GM12873 (cell line): Measurements from ENCODE around the gene PKD2.

Experiments
- TF ChIP-seq, protein P1 (sequence below): IDR thresholded peaks from 2 replicates; pipeline ENCODE4 v1.5.1; 2012; ENCODE audit warnings: low read depth, mild to moderate bottlenecking, moderate library complexity, low read length, control low read depth; ENCODE audit not compliant: insufficient read depth; ENCODE audit errors: missing control alignments

The PKD2 gene

DNA sequence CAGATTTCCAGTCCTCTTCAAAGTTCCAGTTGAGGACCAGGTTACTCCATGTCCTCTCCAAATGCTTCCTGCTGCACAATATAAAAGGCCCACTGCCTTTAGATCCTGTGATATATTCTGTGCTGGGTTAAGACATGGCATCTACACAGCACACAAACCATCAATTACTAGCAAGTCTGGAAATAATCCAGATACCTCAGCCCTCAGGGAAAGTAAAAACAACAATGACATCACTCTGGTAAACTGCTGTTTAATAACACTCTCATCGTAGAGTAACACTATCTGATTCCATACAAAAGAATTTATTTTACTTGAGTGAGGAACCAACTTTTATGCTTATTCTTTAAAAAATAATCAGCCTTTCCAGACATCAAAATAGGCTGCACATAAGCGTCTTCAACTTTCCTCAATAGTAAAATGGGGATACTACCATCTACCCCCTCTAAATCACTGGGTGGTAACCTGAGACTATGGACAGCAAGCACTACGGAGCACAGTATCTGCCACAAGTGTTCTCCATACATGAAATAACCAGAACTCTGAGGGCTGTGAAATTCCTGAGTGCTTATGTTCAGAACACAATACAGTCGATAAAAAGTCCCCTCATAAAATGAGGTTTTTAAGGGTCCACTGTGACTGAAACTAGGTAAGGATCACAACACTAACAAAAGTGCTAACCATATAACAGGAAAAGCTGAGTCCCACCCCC, 97.6 kb downstream of the PKD2 start:
- TF ChIP-seq, protein P1, sequence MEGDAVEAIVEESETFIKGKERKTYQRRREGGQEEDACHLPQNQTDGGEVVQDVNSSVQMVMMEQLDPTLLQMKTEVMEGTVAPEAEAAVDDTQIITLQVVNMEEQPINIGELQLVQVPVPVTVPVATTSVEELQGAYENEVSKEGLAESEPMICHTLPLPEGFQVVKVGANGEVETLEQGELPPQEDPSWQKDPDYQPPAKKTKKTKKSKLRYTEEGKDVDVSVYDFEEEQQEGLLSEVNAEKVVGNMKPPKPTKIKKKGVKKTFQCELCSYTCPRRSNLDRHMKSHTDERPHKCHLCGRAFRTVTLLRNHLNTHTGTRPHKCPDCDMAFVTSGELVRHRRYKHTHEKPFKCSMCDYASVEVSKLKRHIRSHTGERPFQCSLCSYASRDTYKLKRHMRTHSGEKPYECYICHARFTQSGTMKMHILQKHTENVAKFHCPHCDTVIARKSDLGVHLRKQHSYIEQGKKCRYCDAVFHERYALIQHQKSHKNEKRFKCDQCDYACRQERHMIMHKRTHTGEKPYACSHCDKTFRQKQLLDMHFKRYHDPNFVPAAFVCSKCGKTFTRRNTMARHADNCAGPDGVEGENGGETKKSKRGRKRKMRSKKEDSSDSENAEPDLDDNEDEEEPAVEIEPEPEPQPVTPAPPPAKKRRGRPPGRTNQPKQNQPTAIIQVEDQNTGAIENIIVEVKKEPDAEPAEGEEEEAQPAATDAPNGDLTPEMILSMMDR = no peak

DNA sequence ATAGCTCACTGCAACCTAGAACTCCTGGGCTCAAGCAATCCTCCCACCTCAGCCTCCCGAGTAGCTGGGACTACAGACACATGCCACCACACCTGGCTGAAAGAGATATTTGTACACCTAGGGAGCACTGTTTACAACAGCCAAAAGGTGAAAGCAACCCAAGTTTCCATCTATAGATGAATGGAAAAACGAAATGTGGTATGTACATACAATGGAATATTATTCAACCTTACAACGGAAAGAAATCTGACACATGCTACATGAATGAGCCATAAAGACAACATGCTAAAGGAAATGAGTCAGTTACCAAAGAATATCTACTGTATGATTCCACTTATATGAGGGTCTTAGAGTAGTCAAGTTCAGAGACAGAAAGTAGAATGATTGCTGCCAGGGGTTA, 98.8 kb downstream of the PKD2 start:
- TF ChIP-seq, protein P1 = no peak

DNA sequence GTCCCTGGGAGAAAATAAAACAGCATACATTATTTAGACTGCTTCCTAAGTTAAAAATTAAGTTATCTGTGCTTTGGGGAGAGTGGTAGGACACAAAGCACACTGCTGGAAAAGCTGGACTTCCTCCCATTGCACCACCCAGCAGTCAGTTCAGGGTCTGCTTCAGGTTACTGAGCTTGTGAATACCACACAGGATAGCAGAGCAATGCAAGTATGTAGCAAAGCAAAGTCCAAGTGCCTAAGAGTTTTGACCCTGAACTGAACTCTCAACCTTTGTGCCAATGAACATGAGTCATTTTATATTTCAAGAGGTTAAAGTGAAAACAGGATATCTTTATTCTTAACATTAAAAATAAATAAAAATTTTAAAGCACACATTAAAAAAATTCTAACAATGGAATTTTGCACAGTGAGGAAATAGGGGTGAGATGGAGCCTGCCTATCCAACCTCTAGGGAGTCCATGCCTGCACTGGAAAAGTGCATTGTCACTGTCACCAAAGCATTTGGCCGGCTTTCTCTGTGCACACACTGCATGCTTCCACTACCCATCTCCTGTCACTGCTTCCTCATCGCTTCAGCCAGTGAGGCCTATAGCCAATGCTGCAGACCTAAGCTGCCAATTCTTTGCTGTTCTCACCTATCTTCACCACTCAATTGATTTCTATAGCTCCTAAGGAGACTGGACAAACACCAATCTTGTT, 100.1 kb downstream of the PKD2 start:
- TF ChIP-seq, protein P1 = no peak

DNA sequence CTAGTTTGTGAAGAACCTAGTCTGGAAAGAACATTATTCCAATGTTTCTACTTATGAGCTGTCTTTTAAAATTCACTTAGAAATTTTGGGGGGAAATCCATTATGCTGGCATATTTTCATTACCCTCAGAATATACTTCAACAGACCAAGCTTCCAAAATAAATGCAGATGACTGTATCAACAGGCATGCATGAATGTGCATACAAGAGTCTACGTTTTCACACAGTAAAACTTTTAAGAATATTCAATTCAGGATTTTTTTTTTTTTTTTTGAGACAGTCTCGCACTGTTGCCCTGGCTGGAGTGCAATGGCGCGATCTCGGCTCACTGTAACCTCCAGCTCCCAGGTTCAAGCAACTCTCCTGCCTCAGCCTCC, 101.3 kb downstream of the PKD2 start:
- TF ChIP-seq, protein P1 = no peak

DNA sequence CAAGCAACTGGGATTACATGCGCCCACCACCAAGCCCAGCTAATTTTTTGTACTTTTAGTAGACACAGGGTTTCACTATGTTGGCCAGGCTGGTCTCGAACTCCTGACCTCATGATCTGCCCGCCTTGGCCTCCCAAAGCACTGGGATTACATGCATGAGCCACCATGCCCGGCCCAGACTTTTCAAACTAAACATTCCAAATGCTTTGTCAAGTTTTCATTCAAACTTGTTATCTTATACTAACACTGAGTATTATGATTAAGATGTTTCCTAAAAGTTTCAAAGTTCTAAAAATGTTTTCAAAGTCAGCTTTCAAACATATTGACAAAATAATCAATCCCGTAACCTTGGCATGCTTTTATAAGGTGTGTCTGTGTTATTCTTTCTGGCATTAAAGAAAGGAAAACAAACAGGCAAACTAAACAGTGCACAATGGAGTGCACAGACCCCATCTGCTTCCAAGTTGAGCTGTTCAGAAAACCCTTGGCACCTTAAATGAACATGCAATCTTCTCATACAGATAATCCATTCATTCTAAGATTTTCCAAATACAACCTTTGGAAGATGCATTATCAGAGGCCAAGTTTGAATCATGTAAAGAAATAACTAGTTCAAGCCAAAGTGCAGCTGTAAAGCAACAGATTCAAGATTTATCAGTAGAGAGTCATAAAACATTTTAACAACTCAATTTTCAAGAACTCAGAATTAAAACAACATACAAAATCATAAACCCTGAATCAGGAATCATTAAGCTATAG, 101.9 kb downstream of the PKD2 start:
- TF ChIP-seq, protein P1 = no peak

DNA sequence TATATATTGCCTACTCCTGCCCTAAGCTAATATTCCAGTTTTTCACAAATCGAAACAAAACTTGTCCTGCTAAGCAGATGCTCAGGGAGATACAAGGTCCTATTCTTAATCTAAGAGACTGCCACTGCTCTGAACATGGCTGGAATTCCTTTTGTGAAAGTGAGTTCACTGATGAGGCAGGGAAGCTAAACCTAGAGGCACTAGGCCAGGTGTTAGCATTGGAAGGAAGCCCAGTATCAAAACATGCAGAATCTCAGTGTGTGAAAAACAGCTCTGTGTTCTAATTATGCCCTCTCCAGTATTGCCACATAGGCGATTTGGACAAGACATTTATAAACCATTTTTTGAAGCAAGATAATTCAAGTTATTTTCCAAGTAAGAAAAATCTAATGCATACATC, 103.4 kb downstream of the PKD2 start:
- TF ChIP-seq, protein P1 = no peak

DNA sequence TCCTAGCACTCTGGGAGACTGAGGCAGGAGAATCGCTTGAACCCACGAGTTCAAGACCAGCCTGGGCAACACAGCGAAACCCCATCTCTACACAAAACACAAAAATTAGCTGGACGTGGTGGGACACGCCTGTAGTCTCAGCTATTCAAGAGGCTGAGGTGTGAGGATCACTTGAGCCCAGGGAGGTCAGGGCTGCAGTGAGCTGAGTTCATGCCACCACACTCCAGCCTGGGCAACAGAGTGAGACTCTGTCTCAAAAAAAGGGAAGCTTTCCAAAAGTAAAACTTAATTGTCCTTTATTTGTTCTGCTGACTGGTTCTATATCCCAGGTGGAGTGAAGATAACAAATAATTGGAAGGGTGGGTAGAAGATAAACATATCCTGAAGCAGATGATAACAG, 105.4 kb downstream of the PKD2 start:
- TF ChIP-seq, protein P1 = no peak
